Activated T-helper 2 cell treated with anti-CD3 and anti-CD28 coated beads, Interferon-gamma antibody, Interleukin-2, Interleukin-4, amounts not matched to agents 10 μg/mL and 5 μg/mL and 100 μg/mL, durations not matched to agents 14 hours and 24 hours and 36 hours (primary cell): ENCODE results near the gene CMTR1. TPM values are rescaled to one million over a fixed set of nuclear protein-coding genes. Genes with fewer than 3 reads are reported as not detected.
"Not testable (repeated sequence)": the region's sequence is repeated elsewhere in the genome, so short reads cannot be mapped to it uniquely, and the experiment has no call there.

ENCODE experiments used
- DNase-seq: peaks from one replicate; pipeline ENCODE4 v3.0.0; 2021; ENCODE audit warnings: low spot score
- H3K27ac Mint-ChIP-seq: one replicate; pipeline ENCODE4 v1.8.0; 2021; ENCODE audit warnings: mixed read lengths
- H3K27me3 Mint-ChIP-seq: one replicate; pipeline ENCODE4 v1.8.0; 2021; ENCODE audit warnings: low read depth, mixed read lengths
- H3K36me3 Mint-ChIP-seq: one replicate; pipeline ENCODE4 v1.8.0; 2021; ENCODE audit warnings: low read depth, mixed read lengths
- H3K4me1 Mint-ChIP-seq: one replicate; pipeline ENCODE4 v1.8.0; 2021; ENCODE audit warnings: low read depth, mixed read lengths
- H3K4me3 Mint-ChIP-seq: one replicate; pipeline ENCODE4 v1.8.0; 2021; ENCODE audit warnings: low read depth, mild to moderate bottlenecking, moderate library complexity, mixed read lengths
- H3K9me3 Mint-ChIP-seq: one replicate; pipeline ENCODE4 v1.8.0; 2021; ENCODE audit warnings: mixed read lengths
- intact Hi-C: fragments of 100-400 bp; cut with micrococcal nuclease; formaldehyde crosslinking; loops from one replicate; pipeline ENCODE4 v1.15.1; 2023
- total RNA-seq: library from RNA; stranded (reverse); gene quantifications from 2 replicates; pipeline ENCODE4 v1.2.3, GENCODE V29; 2022

Gene CMTR1
- total RNA-seq, 1 donor from 2014 or later, result 51.8 TPM

- peak overlapping the region; percentile 89 for H3K27ac Mint-ChIP-seq
- H3K4me1 Mint-ChIP-seq, result peaks cover 27% of the 10 kb centered on the region
- DNase-seq, result no peak
- H3K36me3 Mint-ChIP-seq, result peaks cover 59% of the 10 kb centered on the region
- H3K4me3 Mint-ChIP-seq, result peak overlapping the region; percentile 79
- intact Hi-C loops, result no loop called here
- H3K27me3 Mint-ChIP-seq, result no peaks in the 10 kb centered on the region
- no peaks in the 10 kb centered on the region for H3K9me3 Mint-ChIP-seq
These were observed 9.6 kb downstream of the CMTR1 start for GRCh38 chr6:37442416-37443215.

DNA sequence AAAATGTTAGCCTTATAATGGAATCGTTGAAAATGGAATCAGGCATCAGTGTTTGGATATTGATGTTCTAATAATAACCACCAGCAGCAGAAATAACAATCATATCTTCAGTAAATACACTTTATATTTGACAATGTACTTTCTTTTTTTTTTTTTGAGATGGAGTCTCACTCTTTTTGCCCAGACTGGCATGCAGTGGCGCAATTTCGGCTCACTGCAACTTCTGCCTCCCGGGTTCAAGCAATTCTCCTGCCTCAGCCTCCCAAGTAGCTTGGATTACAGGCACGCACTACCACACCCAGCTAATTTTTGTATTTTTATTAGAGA lies 10.2 kb downstream of the CMTR1 start:
- H3K4me1 Mint-ChIP-seq, result peaks cover 23% of the 10 kb centered on the region
- DNase-seq, H3K9me3 Mint-ChIP-seq, H3K27me3 Mint-ChIP-seq, intact Hi-C loops: not testable (repeated sequence)
- H3K4me3 Mint-ChIP-seq, result peak overlapping the region; percentile 79
- H3K36me3 Mint-ChIP-seq, result peaks cover 55% of the 10 kb centered on the region
- H3K27ac Mint-ChIP-seq, result peak overlapping the region; percentile 89

DNA sequence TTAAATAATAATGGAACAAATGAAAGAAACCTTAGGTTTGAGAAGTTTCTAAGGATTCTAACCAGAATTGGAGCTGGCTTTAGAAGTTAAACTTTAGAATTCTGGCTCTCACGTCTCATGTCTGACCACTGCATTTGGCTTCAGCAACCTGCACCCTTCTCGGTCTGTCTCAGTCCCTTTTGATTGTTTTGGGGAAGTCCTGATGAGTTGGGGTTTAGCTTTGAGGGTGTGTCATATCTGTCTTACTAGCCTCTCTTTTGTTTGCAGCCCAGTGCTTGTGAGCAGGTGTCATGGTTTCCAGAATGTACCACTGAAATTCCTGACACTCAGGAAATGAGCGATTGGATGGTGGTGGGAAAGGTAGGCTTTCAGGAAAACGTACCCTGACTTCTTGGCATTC lies 17.0 kb downstream of the CMTR1 start:
- intact Hi-C loops, result no loop called here
- H3K9me3 Mint-ChIP-seq, result no peaks in the 10 kb centered on the region
- no peak overlapping the region for H3K4me3 Mint-ChIP-seq
- H3K4me1 Mint-ChIP-seq, result peaks cover 19% of the 10 kb centered on the region
- peaks cover 72% of the 10 kb centered on the region for H3K36me3 Mint-ChIP-seq
- no peaks in the 10 kb centered on the region for H3K27me3 Mint-ChIP-seq
- H3K27ac Mint-ChIP-seq, result peak overlapping the region; percentile 54
- DNase-seq, result no peak

DNA sequence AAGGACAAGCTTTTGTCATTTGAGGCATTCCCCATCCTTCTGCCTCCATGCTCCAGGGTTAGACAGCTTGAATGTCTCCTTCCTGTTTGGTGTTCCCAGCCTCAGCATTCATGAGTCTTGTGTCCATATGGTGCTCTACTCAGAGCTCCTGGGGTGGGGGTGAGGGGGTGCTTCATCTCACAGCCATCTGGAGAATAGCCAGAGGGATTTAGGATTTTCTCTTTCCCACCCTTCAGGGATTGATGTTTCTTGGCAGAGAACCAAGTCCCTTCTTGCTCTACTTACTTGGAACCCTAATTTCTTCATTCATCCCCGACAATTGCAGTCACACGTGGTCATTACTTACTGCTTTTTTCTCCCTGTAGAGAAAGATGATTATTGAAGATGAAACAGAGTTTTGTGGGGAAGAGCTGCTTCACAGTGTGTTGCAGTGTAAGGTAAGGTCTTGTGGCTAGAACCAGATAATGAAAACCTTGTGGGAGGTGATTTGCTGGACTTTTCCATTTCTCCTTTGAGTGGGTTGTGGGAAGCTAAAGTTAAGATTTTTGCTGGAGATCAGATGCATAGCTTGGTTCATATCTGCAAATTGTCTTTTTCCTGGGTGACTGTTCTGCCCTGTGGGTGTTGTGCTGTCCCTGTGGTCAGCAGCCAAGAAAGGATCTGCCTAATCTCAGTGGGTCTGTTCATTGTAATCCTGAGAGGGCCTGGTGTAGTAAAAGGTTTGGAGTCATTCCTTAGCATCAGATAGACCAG lies 18.6 kb downstream of the CMTR1 start:
- no peak overlapping the region for H3K4me3 Mint-ChIP-seq
- peaks cover 72% of the 10 kb centered on the region for H3K36me3 Mint-ChIP-seq
- H3K27me3 Mint-ChIP-seq, result no peaks in the 10 kb centered on the region
- intact Hi-C loops, result no loop called here
- H3K9me3 Mint-ChIP-seq, result no peaks in the 10 kb centered on the region
- no peak for DNase-seq
- peak overlapping the region; percentile 63 for H3K27ac Mint-ChIP-seq
- H3K4me1 Mint-ChIP-seq, result peaks cover 19% of the 10 kb centered on the region

DNA sequence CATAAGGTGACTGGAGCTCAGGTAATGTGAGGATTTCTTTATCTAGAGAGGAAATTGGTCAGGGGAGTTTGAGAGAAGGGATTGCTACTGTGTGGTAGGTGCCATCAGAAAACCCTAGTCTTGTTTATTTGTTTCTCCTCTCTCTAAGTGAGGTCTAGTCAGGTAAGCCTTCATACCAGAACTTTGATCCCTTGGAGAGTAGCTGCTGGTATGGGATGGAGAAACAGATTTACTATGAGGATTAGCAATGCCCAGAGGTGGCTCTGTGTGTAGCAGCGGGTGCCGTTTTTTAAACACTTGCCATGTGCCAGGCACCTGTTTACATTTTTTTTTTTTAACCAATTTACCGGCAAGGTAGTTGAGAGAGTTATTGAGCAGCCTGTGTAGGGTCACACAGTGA lies 19.5 kb downstream of the CMTR1 start:
- no peak overlapping the region for H3K4me3 Mint-ChIP-seq
- no peak for DNase-seq
- H3K27me3 Mint-ChIP-seq, result no peaks in the 10 kb centered on the region
- peaks cover 20% of the 10 kb centered on the region for H3K4me1 Mint-ChIP-seq
- H3K36me3 Mint-ChIP-seq, result peaks cover 72% of the 10 kb centered on the region
- peak overlapping the region; percentile 63 for H3K27ac Mint-ChIP-seq
- intact Hi-C loops, result no loop called here
- no peaks in the 10 kb centered on the region for H3K9me3 Mint-ChIP-seq

GRCh38 chr6:37454420-37455140 lies 21.6 kb downstream of the CMTR1 start:
- Mint-ChIP-seq H3K27ac (no peak overlapping the region), H3K9me3 (no peaks in the 10 kb centered on the region), H3K36me3 (peaks cover 82% of the 10 kb centered on the region), H3K4me3 (no peak overlapping the region), H3K4me1 (peaks cover 20% of the 10 kb centered on the region), H3K27me3 (no peaks in the 10 kb centered on the region)
- DNase-seq, result no peak
- intact Hi-C loops, result no loop called here

GRCh38 chr6:37456126-37456525 lies 23.1 kb downstream of the CMTR1 start:
- no peaks in the 10 kb centered on the region for H3K27me3 Mint-ChIP-seq
- H3K4me1 Mint-ChIP-seq, result peaks cover 16% of the 10 kb centered on the region

DNA sequence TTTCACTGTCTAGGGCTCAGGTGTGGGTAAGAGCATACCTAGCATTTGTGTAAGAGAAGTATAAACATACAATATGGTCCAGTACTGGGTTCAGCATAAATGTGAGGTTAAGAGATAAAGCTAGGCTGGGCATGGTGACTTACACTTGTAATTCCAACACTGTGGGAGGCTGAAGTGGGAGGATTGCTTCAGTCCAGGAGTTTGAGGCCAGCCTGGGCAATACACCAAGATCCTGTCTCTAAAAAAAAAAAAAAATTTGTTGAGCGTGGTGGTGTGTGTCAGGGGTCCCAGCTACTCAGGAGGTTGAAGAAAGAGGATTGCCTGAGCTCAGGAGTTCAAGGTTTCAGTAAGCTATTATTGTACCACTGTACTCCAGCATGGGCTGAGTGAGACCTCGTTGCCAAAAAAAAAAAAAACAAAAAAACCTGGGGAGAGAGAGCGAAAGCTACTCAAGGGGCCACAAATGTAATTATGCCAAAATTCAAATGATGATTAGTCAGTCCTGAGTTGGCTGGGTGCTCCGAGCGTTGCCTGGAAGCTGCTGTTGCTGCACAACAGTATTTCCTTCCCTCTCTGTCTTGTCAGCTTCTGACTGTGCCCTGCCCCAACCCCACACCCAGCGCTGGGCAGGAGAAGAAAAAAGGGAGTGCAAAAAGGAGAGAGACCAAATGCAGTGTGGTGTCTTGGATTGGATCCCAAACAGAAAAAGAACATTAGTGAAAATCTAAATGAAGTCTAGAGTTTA lies 24.0 kb downstream of the CMTR1 start:
- DNase-seq, result no peak
- Mint-ChIP-seq H3K36me3 (peaks cover 80% of the 10 kb centered on the region), H3K27ac (no peak overlapping the region), H3K4me3 (no peak overlapping the region), H3K27me3 (no peaks in the 10 kb centered on the region), H3K4me1 (peaks cover 9% of the 10 kb centered on the region), H3K9me3 (no peaks in the 10 kb centered on the region)
- intact Hi-C loops, result no loop called here

More at GRCh38 chr6:37456126-37456525, 23.1 kb downstream of the CMTR1 start:
- intact Hi-C loops, result no loop called here
- DNase-seq, result no peak
- Mint-ChIP-seq H3K27ac (no peak overlapping the region), H3K36me3 (peaks cover 80% of the 10 kb centered on the region), H3K4me3 (no peak overlapping the region), H3K9me3 (no peaks in the 10 kb centered on the region)

- H3K4me3 Mint-ChIP-seq, result no peak overlapping the region
- intact Hi-C loops, result no loop called here
- H3K27ac Mint-ChIP-seq, result no peak overlapping the region
- no peak for DNase-seq
- H3K4me1 Mint-ChIP-seq, result peaks cover 1% of the 10 kb centered on the region
- no peaks in the 10 kb centered on the region for H3K27me3 Mint-ChIP-seq
- no peaks in the 10 kb centered on the region for H3K9me3 Mint-ChIP-seq
- peaks cover 78% of the 10 kb centered on the region for H3K36me3 Mint-ChIP-seq
These were observed 27.2 kb downstream of the CMTR1 start for GRCh38 chr6:37459981-37460800.

DNA sequence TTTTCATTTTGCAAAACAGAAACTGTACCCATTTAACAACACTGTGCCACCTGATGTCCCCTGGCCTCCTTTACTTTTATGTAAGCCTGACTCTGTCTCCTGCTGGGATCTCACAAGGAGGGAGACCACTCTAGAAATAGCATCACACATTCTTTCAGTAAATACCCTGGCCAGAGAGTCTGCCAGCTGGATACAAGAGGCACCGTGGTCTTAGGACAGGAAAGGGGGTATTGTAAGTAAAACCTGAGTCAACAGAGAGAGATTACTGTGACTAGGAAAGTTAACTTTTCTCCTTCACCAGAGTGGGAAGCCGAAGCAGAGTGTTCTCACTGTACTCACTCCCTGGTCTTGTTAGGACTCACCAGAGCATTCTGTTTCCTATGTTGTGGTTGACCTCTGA lies 27.8 kb downstream of the CMTR1 start:
- Mint-ChIP-seq H3K9me3 (no peaks in the 10 kb centered on the region), H3K4me1 (peaks cover 1% of the 10 kb centered on the region), H3K4me3 (no peak overlapping the region), H3K36me3 (peaks cover 78% of the 10 kb centered on the region), H3K27me3 (no peaks in the 10 kb centered on the region), H3K27ac (no peak overlapping the region)
- intact Hi-C loops, result no loop called here
- DNase-seq, result no peak

DNA sequence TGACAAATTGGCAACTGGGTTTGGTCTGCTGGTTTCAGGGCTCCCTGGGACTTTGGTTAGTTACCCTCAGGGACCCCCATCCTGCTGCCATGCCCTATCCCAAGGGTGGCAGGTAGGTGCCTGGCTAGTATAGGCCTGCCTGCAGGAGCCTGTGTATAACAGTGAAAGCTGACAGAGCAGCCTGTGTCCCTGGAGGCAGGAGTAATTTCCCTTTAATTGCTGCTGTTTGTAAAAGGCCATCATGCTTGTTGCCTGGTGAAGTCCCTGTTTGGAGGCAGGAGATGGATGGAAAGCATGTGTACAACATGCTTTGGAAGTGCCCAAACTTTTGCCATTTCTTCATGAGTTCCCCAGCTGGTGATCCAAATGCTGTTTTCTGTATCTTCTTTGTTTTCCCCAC lies 30.1 kb downstream of the CMTR1 start:
- H3K9me3 Mint-ChIP-seq, result peaks cover 9% of the 10 kb centered on the region
- no peak overlapping the region for H3K27ac Mint-ChIP-seq
- no peaks in the 10 kb centered on the region for H3K27me3 Mint-ChIP-seq
- DNase-seq, result no peak
- intact Hi-C loops, result no loop called here
- H3K36me3 Mint-ChIP-seq, result peaks cover 83% of the 10 kb centered on the region
- no peak overlapping the region for H3K4me3 Mint-ChIP-seq
- H3K4me1 Mint-ChIP-seq, result no peaks in the 10 kb centered on the region

DNA sequence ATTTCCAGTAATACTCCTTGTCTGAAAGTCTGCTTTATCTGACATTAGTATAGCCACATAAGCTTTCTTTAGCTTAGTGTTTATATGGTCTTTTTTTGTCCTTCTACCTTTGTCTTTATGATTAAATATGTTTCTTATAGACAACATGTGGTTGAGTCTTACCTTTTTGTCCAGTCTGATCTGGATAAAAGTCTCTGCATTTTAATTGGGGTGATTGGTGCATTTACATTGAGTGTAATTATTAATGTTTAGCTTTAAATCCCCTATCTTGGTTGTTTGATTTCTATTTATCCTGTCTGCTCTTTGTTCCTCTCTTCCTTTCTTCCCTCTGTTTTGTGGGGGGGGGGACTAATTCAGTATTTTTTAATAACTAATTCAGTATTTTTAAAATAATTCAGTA lies 34.7 kb downstream of the CMTR1 start:
- H3K36me3 Mint-ChIP-seq, result peaks cover 84% of the 10 kb centered on the region
- no peaks in the 10 kb centered on the region for H3K4me1 Mint-ChIP-seq
- H3K4me3 Mint-ChIP-seq, result no peak overlapping the region
- H3K27me3 Mint-ChIP-seq, result no peaks in the 10 kb centered on the region
- no peak overlapping the region for H3K27ac Mint-ChIP-seq
- no peak for DNase-seq
- peaks cover 12% of the 10 kb centered on the region for H3K9me3 Mint-ChIP-seq
- intact Hi-C loops, result no loop called here
